HG03521 (cell line): ENCODE data around the gene SEMA5B.

Experiments
- ATAC-seq: cut with Tn5 transposase; IDR thresholded peaks from one replicate; pipeline ENCODE4 v1.9.1; 2021; ENCODE audit warnings: mild to moderate bottlenecking, moderate library complexity; ENCODE audit not compliant: unreplicated experiment

SEMA5B gene

GRCh38 chr3:122930063-122930997 is 97.2 kb downstream of the SEMA5B start:
- ATAC-seq: no peak

DNA sequence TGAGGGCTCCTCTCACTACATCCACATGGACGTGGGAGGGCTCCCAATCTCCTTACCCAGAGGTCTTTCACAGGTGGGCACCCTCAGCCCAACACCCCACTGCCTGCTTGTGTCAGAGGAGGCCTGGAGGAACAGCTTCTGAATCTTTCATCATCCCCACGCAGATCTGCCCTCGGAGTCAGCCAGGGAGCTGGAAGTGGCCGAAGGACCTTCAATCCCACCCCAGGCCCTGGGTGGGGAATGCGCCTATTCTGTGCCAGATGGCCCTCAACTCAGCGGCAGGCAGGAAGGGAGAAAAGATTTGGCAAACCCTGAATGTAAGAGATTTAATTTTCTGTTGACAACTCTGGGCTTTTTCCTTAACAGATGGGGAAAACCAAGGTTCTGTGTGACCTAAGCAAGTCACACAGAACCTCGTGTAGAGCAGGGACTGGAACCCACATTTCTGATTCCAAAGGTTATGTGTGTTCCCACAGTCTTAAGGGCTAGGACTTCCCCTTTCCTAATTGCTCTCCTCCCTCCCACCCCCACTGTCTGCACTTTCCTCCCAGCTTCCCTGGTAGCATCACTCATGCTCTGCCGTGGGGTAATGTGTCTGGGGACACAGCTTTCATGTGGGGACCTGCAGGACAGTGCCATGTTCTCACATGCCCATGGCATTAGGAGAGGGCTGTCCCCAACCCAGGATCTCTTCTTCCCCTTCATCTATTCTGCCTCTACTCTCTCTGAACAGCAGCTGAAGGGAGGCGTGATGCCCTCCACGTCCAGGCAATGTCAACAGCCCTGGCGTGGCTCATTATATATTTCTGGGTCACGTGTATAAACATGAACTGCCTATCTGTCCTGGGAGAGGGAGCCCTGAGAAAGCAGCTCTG is 98.1 kb downstream of the SEMA5B start:
- ATAC-seq: no peak

GRCh38 chr3:122928396-122929187 is 99.0 kb downstream of the SEMA5B start:
- no peak for ATAC-seq

- ATAC-seq: no peak
Measured at GRCh38 chr3:122927726-122928125, 99.8 kb downstream of the SEMA5B start.

- ATAC-seq: no peak
Measured at GRCh38 chr3:122926811-122927210, 100.8 kb downstream of the SEMA5B start.

- no peak for ATAC-seq
Measured at GRCh38 chr3:122926322-122926721, 101.2 kb downstream of the SEMA5B start.

DNA sequence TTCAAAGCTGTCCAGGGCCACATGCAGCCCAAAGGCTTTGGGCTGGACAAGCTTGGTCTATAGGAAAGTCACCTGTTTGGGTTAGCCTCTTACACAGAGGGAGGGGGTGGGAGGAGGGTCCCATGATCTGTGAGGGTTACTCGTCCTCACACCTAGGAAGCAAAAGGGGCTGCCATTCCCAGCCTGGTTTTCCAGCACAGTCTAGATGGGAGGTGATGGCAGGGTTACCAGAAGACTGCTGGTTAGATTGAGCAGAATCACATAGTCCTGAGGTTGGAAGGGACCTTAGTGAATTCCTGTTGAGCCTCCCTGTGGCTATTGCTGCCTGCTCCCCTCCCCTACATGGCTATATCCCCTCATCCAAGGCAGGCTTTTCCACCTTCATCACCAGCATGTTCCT is 101.8 kb downstream of the SEMA5B start:
- ATAC-seq: no peak

- no peak for ATAC-seq
Measured at GRCh38 chr3:122924056-122924455, 103.5 kb downstream of the SEMA5B start.

GRCh38 chr3:122923611-122924010 is 104.0 kb downstream of the SEMA5B start:
- ATAC-seq: no peak

GRCh38 chr3:122921791-122922651 is 105.5 kb downstream of the SEMA5B start:
- ATAC-seq: no peak

GRCh38 chr3:122920986-122921385 is 106.6 kb downstream of the SEMA5B start:
- no peak for ATAC-seq

DNA sequence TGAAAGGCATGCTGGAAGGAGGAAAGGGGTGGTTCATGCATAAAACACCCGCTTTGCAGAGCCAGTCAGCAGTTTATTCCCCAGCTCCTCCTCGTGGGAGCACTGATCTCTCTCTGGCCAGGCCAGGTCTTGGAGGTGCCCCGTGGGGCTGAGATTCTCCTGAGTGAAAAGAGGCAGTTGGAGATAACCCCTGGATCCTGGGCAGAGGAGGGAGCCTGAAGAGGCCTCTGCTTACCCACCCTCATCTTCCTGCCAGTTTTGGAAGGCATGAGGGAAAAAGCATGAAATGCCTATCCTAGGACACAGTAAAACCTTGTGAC is 108.3 kb downstream of the SEMA5B start:
- no peak for ATAC-seq

DNA sequence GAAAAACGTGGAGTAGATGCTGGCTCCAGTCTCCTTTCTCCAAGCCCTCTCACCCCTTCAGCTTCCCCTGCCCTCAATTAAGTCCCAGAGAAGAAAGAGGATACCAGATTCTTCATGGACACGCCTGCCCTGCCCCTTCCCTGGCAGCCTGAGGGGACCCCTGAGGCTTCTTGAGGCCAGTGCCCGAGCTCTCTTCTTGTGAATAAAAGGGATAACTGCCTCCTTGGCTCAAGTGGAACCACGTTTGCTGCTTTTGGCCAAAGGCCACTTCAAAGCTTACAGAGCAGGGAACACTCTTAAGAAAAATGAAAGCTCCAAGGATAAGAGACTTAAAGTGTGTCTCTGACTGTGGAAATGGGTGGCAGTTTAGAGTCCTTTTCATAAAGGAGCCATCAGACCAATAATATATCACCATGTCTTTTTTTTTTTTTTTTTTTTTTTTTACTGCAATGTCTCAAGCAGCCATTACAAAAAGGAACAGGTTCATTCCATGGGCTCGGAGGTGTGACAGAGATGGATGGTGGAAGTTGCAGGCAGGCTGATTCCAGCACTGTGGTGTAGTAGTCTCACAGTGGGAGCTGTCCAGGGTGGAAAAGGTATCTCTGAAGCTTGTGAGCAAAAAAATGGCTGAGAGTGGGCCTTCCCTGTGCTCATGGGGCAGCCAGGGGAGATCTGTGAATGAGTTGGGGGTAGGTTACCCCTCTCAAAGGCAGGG is 108.8 kb downstream of the SEMA5B start:
- no peak for ATAC-seq

DNA sequence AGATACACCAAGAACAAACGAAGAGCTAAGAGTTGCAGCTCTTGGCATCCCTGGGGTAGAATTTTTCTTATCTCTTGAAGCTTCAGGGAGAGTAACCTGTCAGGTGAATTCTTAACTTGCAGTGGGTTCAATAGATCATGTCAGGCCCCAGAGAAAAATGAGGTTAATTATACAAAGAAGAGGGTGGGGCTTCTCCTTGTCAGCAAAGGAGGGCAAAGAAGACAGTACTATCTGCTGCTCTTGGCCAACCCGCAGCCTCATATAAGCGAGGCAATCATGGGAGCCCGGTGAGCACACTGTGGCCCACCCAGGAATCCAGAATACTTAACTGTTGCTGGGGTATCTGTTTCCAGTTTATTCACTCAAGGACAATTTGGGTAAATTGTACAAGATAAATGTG is 110.2 kb downstream of the SEMA5B start:
- no peak for ATAC-seq

- ATAC-seq: no peak
Measured at GRCh38 chr3:122916580-122916979, 111.0 kb downstream of the SEMA5B start.

DNA sequence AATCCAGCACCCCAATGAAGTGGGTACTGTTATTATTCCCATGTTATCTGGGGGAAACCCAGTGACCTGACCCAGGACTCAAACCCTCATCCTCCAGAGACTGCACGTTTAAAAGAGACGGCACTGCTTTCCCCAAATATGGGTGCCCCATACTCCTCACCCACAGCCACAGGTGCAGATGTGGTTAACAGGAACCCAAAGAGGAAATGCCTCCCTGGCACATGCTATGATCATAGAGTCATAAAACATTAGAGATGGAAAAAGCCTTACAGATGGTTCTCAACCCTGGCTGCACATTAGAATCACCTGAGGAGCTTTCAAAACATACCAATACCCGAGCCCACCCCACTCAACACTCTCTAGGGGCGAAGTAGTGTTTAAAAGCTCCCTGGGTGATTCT is 111.5 kb downstream of the SEMA5B start:
- ATAC-seq: no peak

- ATAC-seq: no peak
Measured at GRCh38 chr3:122915300-122916055, 112.1 kb downstream of the SEMA5B start.

DNA sequence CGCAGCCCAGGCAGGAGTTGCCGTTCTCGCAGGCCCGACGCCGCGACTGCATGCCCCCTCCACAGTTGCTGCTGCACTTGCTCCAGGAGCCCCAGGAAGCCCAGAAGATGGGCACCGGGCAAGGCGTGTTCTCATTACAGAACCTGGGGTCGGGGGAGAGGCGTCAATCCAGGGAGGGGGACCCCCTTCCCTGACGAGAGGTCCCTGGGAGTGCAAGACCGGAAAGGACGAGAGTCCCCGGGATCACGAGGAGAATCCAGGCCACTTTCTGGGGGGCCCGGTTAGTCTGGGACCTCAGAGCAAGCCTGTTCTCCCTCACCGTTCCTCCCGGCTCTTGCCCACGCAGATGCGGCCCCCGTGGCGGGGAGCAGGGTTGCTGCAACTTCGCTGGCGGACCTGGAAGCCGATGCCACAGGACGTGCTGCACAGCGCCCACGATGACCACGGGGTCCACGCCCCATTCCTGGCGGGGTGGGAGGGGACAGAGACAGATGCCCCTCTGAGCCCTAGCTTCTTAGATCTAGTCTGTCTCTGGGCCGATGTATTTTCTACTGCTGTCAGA is 113.9 kb downstream of the SEMA5B start:
- no peak for ATAC-seq
